Caki2 (cell line): Measurements from ENCODE around the gene KCNK4. TPM values are rescaled to one million over a fixed set of nuclear protein-coding genes. Genes with fewer than 3 reads are reported as not detected.

Experiments used
- DNase-seq: peaks from one replicate; pipeline ENCODE4 v3.0.0-alpha.2; 2015; ENCODE audit warnings: low read depth
- in situ Hi-C: cut with HindIII; loops from 2 replicates; pipeline ENCODE4 v1.10.0; 2016; ENCODE audit warnings: low sequenced_read_pairs, low pct_unique_long_range_greater_than_20kb, mixed read lengths
- total RNA-seq: library from RNA; depleted of rRNA; stranded (reverse); fragments of >200 nt; shearing (Covaris generic); gene quantifications from 2 replicates; pipeline ENCODE4 v1.2.3, GENCODE V29; 2014; ENCODE audit warnings: low replicate concordance

Gene KCNK4
- total RNA-seq, 1 experiment from 2014 or later = not detected

- in situ Hi-C loops = no loop called here
- no peak for DNase-seq
Measured at GRCh38 chr11:64252003-64252872, 38.9 kb upstream of the KCNK4 start.

DNA sequence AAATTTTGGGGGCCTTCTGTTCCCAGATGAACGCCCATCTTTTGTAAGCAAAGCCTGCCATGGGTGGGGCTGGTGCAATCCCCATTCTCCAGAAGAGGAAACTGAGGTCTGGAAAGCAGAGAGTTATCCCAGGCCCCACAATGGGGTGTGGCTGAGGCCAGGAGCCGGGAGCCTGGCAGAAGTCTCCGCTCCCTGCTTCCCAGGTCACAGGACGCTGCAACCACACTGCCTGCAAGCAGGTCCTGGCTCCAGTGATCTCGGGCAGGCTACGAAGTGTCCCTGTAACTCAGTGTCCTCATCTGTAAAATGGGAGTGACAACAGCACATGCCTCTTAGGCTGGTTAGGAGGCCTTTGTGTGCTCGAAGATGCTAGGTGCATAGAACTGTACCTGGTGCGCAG is 38.1 kb upstream of the KCNK4 start:
- in situ Hi-C loops = no loop called here
- DNase-seq = no peak

- no peak for DNase-seq
Measured at GRCh38 chr11:64253481-64253880, 37.6 kb upstream of the KCNK4 start.

DNA sequence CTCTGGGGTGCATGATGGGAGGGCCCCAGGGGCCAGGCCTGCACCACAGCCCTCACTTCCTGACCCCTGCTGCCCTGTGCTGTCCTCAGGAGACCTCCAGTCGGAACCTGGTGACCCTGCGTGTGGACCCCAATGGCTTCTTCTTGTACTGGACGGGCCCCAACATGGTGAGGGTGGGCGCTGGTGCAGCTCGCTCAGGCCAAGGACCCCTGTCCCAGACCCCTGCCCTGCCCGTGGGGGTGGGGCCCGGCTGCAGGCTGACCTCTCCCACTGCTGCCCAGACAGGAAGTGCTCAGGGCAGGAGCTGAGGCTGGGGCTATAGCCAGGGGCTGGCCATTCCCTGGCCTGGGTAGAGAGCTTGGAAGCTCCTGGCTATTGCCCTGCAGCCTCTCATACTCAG is 36.8 kb upstream of the KCNK4 start:
- DNase-seq = no peak
- in situ Hi-C loops = no loop called here

More at GRCh38 chr11:64253481-64253880, 37.6 kb upstream of the KCNK4 start:
- in situ Hi-C loops = no loop called here

DNA sequence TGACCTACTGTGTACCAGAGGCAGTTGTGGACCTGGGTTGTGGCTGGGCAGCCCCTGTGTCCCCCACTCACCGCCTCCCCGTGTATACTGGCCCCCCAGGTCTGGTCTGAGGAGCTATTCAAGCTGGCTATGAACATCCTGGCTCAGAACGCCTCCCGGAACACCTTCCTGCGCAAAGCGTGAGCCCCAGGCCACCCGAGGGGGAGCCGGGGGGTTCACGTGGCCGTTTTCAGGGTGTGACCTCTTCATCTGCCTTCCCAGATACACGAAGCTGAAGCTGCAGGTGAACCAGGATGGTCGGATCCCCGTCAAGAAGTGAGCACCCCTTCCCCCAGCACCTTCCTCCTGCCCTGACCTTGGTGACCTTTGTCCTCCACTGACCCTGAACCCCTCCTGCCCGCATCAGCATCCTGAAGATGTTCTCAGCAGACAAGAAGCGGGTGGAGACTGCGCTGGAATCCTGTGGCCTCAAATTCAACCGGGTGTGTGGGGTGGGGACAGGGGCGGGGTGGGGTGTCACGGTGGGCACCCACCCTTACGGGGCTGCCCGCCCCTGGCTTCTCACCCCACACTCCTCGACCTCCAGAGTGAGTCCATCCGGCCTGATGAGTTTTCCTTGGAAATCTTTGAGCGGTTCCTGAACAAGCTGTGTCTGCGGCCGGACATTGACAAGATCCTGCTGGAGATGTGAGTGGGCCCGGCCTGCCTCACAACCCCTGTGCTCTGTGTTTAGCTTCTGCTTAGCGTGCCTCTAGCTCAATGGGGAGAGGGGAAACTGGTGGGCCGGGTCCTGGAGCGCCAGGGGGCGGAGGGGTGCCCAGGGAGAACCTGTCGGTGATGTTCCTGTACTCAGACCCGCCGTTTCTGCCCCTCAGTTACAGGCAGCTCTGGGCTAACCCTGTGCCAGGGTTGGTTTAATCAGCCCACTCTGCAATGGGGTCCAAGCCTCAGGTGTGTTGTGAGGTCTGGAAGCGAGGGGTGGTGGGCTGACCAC is 35.7 kb upstream of the KCNK4 start:
- no peak for DNase-seq

GRCh38 chr11:64256300-64256699 is 34.8 kb upstream of the KCNK4 start:
- in situ Hi-C loops = no loop called here
- DNase-seq = no peak

More for the DNA sequence above, 35.7 kb upstream of the KCNK4 start:
- in situ Hi-C loops = no loop called here

- in situ Hi-C loops = no loop called here
- DNase-seq = no peak
Measured at GRCh38 chr11:64258356-64258755, 32.7 kb upstream of the KCNK4 start.

DNA sequence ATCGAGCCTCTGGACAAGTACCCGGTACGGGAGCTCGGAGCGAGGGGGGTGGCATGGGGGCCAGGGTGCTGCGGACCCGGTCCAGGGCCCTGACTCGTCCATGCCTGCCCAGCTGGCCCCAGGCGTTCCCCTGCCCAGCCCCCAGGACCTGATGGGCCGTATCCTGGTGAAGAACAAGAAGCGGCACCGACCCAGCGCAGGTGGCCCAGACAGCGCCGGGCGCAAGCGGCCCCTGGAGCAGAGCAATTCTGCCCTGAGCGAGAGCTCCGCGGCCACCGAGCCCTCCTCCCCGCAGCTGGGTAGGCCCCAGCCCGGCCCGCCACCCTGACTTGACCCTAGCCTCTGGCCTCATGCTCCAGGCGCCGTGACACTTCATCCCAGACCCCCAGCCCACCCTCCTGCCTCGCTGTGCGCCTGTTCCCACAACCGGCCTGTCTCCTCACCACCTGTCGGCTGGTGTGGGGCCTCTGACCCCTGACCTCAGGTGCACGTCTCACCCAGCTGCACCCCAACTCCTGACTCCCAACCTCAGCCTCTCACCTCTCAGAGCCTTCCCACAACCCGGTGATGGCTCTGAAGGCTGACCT is 32.1 kb upstream of the KCNK4 start:
- DNase-seq = no peak
- in situ Hi-C loops = no loop called here

- in situ Hi-C loops = no loop called here
- DNase-seq = no peak
Measured at GRCh38 chr11:64259533-64260067, 31.5 kb upstream of the KCNK4 start.

GRCh38 chr11:64260147-64260708 is 30.9 kb upstream of the KCNK4 start:
- in situ Hi-C loops = no loop called here

GRCh38 chr11:64261556-64262080 is 29.5 kb upstream of the KCNK4 start:
- in situ Hi-C loops = no loop called here
- DNase-seq = no peak

More at GRCh38 chr11:64260147-64260708, 30.9 kb upstream of the KCNK4 start:
- no peak for DNase-seq

DNA sequence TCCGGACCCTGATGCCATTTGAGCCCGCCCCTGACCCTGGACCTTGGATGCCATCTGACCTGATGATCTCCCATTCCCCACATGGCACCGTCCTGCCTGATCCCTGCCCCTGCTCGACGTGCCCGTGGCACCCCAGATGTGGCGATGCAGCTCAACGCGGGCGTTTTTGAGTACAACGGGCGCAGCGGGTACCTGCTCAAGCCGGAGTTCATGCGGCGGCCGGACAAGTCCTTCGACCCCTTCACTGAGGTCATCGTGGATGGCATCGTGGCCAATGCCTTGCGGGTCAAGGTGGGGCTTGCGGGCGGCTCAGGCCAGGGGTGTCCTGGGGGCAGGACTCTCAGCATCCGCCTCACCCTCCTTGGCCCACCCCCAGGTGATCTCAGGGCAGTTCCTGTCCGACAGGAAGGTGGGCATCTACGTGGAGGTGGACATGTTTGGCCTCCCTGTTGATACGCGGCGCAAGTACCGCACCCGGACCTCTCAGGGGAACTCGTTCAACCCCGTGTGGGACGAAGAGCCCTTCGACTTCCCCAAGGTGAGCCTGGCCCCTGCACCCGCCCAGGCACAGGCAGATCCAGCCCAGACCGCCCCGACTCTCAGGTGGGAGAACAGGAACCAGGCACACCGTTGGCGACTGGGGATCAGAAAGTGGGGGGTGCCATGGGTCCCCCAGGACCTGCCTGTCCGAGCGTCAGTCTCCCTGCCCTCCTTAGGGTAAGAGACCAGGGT is 28.7 kb upstream of the KCNK4 start:
- in situ Hi-C loops = no loop called here

GRCh38 chr11:64263021-64263946 is 27.8 kb upstream of the KCNK4 start:
- no peak for DNase-seq
- in situ Hi-C loops = no loop called here

More for the DNA sequence above, 28.7 kb upstream of the KCNK4 start:
- no peak for DNase-seq

GRCh38 chr11:64263947-64264317 is 27.2 kb upstream of the KCNK4 start:
- no peak for DNase-seq
- in situ Hi-C loops = no loop called here

- in situ Hi-C loops = no loop called here
- no peak for DNase-seq
Measured at GRCh38 chr11:64264371-64264852, 26.7 kb upstream of the KCNK4 start.
